Measurements from ENCODE around the gene ZDHHC12.

ZDHHC12 gene

GRCh38 chr9:128721487-128722010, 2.4 kb downstream of the ZDHHC12 start:
- no peak overlapping the region for H3K27ac ChIP-seq (ENCODE audit: low read depth, low read length)

GRCh38 chr9:128720841-128721486, 3.0 kb downstream of the ZDHHC12 start:
- Histone ChIP-seq H3K79me2 (ENCODE audit: insufficient read depth, low read length) (peaks cover 24% of the 10 kb centered on the region), H3K36me3 (ENCODE audit: low read length) (no peaks in the 10 kb centered on the region), H3K4me3 (ENCODE audit: insufficient read depth, low read length, poor library complexity, severe bottlenecking) (no peak overlapping the region), H3F3A (ENCODE audit: insufficient read depth) (peaks cover 5% of the 10 kb centered on the region; the same call in 1 of the 2 replicates), H3K4me2 (ENCODE audit: low read depth, low read length, poor library complexity, severe bottlenecking) (no peak overlapping the region), H3K9me3 (ENCODE audit: insufficient read depth, low read length) (no peaks in the 10 kb centered on the region), H2AFZ (ENCODE audit: low read depth, low read length, severe bottlenecking) (no peak overlapping the region), H3K27ac (ENCODE audit: low read depth, low read length) (no peak overlapping the region), H3K27me3 (ENCODE audit: low read length) (no peaks in the 10 kb centered on the region), H3K9me2 (replicated peaks; ENCODE audit: insufficient read depth, low read length) (no peaks in the 10 kb centered on the region), H3K9ac (ENCODE audit: low read length) (no peak overlapping the region), H4K20me1 (ENCODE audit: low read depth, low read length) (no peaks in the 10 kb centered on the region)
- TF ChIP-seq EZH2phosphoT487 (conservative IDR thresholded peaks at IDR 0.05; ENCODE audit: low read length): no peak
- no peak for TF ChIP-seq CTCF (IDR thresholded peaks at IDR 0.05; ENCODE audit: insufficient read depth, low read length, poor library complexity, severe bottlenecking)

More at GRCh38 chr9:128721487-128722010, 2.4 kb downstream of the ZDHHC12 start:
- Histone ChIP-seq H2AFZ (ENCODE audit: low read depth, low read length, severe bottlenecking) (no peak overlapping the region), H3K36me3 (ENCODE audit: low read length) (no peaks in the 10 kb centered on the region), H3K9me3 (ENCODE audit: insufficient read depth, low read length) (no peaks in the 10 kb centered on the region), H3K4me2 (ENCODE audit: low read depth, low read length, poor library complexity, severe bottlenecking) (no peak overlapping the region), H3K9ac (ENCODE audit: low read length) (no peak overlapping the region), H3K9me2 (replicated peaks; ENCODE audit: insufficient read depth, low read length) (no peaks in the 10 kb centered on the region), H3K79me2 (ENCODE audit: insufficient read depth, low read length) (peaks cover 24% of the 10 kb centered on the region), H3K27me3 (ENCODE audit: low read length) (no peaks in the 10 kb centered on the region), H3F3A (ENCODE audit: insufficient read depth) (peaks cover 5% of the 10 kb centered on the region; the same call in 1 of the 2 replicates), H4K20me1 (ENCODE audit: low read depth, low read length) (no peaks in the 10 kb centered on the region), H3K4me3 (ENCODE audit: insufficient read depth, low read length, poor library complexity, severe bottlenecking) (no peak overlapping the region)
- TF ChIP-seq CTCF (IDR thresholded peaks at IDR 0.05; ENCODE audit: insufficient read depth, low read length, poor library complexity, severe bottlenecking): no peak
- no peak for TF ChIP-seq EZH2phosphoT487 (conservative IDR thresholded peaks at IDR 0.05; ENCODE audit: low read length)

- no peak overlapping the region for H3K4me2 ChIP-seq (ENCODE audit: low read depth, low read length, poor library complexity, severe bottlenecking)
- TF ChIP-seq CTCF (IDR thresholded peaks at IDR 0.05; ENCODE audit: insufficient read depth, low read length, poor library complexity, severe bottlenecking) (no peak), EZH2phosphoT487 (conservative IDR thresholded peaks at IDR 0.05; ENCODE audit: low read length) (no peak)
- peaks cover 21% of the 10 kb centered on the region for H3K79me2 ChIP-seq (ENCODE audit: insufficient read depth, low read length)
- peaks cover 5% of the 10 kb centered on the region; the same call in 1 of the 2 replicates for H3F3A ChIP-seq (ENCODE audit: insufficient read depth)
- H3K36me3 ChIP-seq (ENCODE audit: low read length): no peaks in the 10 kb centered on the region
- no peak overlapping the region for H2AFZ ChIP-seq (ENCODE audit: low read depth, low read length, severe bottlenecking)
- H3K4me3 ChIP-seq (ENCODE audit: insufficient read depth, low read length, poor library complexity, severe bottlenecking): no peak overlapping the region
- no peaks in the 10 kb centered on the region for H3K9me3 ChIP-seq (ENCODE audit: insufficient read depth, low read length)
- H3K9ac ChIP-seq (ENCODE audit: low read length): no peak overlapping the region
- no peaks in the 10 kb centered on the region for H3K9me2 ChIP-seq (replicated peaks; ENCODE audit: insufficient read depth, low read length)
- no peaks in the 10 kb centered on the region for H3K27me3 ChIP-seq (ENCODE audit: low read length)
- H3K27ac ChIP-seq (ENCODE audit: low read depth, low read length): no peak overlapping the region
- H4K20me1 ChIP-seq (ENCODE audit: low read depth, low read length): no peaks in the 10 kb centered on the region
Measured at GRCh38 chr9:128719919-128720605, 3.9 kb downstream of the ZDHHC12 start.

Data from SU-DHL-6 (cell line).